Muscle of back (tissue), 11 donors: ENCODE results near the gene GH2. TPM values are rescaled to one million over a fixed set of nuclear protein-coding genes. Genes with fewer than 3 reads are reported as not detected.

Experiments used
- DNase-seq, 3 donors: peaks; one replicate each; pipeline versions ENCODE4 v3.0.0 to v3.0.0-alpha.2; 2013
- polyA plus RNA-seq, 10 donors: library from polyadenylated mRNA; unstranded; fragments of 120-200 nt; gene quantifications; one replicate each; pipeline ENCODE4 v1.2.1, GENCODE V29; 2013; ENCODE audit not compliant: insufficient read length in 10 of 10

Gene GH2
- polyA plus RNA-seq, 10 donors, result 0.16 to 0.98 (median 0.76) TPM; not detected in 7

DNA sequence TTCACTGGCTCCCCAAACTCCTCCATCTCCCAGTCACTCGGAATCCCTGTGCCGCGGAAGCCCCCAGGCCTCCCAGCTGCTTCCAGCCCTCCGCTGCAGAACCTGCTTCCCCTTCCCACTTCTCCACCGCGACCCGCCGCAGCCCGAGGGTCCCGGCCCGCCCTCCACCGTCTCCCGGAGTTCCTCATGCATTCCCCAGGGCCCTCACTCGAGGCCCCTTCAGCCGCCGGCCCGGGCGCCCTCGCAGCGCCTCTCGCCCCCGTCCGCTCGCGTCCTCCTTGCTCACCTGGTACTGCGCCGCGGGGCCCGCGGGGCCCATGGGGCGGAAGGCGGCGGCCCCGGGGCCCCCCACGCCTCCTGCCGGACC lies 39.6 kb downstream of the GH2 start:
- DNase-seq, result peak in 1 of 3 donors; percentile 75

DNA sequence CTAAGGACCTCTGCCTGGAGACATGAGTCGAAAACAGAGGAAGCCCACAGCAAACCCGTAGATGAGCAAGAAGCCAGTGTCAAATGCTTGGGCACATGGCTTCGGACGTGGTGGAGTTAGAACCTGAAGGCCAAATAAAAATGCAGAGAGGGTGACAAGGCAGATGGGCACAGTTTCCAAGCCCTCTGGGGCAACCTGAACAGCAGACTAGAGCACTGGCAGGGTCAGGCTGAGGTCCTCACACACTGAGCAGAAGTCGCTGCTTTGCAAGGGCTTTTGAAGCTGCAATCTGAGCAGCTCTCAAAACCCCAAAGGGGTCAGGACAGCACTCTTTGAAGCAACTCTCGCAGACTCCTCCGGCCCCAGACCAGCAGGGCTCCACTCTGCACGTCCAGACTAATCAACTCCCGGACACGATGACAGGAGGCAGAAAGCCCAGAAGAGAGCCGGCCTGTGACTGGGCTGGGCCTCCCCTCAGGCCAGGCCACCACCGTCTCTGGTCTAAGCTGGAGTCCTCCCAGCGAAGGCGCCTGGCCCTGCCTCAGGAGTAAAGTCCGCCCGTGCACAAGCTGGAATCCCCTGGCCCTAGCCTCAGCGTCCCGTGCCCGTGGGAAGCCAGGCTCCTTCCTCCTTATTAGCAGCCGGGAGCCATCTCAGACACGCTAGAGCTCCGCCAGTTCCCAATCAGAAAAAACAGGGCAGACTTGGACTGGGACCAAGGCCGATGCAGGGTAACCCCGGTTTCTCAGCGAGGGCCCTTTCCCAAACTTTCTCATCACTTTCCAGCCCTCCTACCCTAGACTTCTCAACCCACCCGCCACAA lies 40.2 kb downstream of the GH2 start:
- peak in 2 of 3 donors; percentile 48 to 76 for DNase-seq

DNA sequence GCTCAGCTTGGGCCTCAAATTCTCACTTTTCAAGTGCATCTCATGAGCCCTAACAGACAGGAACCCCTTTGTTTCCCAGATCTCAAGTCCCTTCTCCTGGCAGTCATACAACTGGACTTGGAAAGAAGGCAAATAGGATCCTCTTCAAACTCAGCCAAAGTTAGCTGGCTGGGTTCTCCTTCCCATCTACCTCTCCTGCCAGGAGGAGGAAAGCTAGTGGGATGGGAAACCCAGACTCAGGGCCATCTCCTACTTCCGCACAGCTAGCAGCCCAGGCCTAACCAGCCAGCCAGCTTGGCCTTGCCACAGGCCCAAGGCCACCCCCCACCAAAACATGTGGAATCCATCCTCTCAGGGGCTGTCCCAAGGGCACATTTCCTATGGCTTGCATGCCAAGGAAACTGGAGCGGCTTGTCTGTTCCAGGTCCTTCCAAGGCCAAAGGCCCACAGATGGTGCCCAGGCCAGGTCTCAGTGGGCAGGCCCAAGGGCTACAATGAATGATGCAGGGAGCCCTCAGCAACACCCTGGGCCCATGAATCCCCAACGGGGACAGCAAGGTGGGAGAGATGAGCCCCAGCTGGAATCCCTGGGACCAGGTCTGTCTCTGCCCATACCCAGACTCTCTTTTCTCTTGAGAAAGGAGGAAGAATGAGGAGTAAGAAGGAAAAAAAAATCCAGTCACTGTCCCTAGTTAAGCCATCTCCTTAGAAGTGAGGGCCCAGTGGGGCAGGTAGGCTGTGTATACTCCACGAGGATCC lies 41.0 kb downstream of the GH2 start:
- peak in 2 of 3 donors; percentile 58 to 72 for DNase-seq

DNA sequence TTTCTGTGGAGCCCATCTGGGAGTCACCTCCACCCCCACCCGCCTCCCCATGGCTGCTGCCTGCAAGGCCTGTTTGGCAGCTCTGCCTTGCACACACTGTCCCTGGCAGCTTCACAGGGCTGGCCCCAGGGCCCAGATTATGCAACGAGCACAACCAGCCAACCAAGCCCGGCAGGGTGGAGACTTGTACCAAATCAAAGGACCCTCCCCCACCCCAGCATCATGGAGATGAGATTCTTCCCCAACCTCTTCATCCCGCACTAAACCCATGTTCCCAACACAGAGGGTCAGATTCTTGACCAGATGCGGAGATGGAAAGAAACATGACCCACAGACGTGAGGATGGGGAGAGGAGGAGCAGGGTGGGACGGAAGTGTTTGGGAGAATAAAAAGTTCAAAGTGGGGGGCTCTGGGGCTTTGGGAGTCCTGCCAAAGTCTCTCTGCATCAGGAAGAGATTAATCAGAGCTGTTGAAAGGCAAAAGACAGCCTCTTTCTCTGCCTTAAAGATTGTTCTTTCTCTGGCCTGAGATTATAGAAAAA lies 43.0 kb downstream of the GH2 start:
- peak; percentile 61 to 90 (median 73) for DNase-seq

DNA sequence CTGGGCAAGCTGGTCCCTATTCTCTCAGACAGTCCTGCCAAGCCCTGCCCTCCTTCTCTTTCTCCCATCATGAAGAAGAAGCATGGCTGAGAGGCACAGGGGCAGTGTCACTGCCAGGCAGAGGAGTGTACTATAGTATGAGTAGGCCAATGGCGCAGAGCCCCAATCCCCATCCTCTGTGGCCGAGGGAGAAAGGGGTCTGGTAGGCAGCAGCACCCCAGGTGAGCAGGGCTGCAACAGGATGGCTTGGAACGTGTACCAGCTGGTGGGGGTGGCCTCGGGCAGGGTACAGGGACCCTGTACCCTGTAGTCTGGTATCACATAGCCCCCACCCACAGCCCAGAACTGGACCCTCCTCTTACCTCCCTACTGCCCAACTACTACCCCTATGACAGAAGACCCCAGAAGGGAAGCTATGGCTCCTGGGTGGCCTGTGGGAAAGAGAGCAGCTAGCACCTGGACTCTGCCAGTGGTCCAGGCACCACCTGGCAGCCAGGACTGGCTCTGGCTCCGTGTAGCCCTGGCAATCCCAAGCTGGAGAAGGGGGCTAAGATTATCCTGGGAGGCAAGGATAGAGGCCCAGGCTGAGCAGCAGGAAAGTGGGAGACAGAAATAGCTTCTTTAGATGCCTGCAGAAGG lies 43.7 kb downstream of the GH2 start:
- no peak for DNase-seq

DNA sequence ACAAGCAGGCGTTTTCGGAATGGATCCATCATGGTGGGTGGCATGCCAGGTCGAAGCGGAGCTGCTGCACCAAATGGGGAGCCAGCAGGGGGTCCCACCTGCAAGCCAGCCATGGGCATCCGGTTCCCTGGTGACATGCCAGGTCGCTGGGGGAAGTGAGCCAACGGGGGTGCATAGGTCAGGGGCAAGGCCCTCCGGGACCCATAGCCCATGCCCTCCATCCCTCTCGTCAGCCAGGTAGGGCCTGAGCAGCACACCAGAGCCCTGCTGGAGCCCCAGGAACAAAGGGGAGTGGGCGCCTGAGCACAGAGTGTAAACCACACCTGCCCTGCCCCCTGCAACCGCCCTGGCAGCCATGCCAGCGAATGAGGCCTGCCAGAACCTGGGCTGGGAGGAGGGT lies 44.3 kb downstream of the GH2 start:
- DNase-seq, result no peak

DNA sequence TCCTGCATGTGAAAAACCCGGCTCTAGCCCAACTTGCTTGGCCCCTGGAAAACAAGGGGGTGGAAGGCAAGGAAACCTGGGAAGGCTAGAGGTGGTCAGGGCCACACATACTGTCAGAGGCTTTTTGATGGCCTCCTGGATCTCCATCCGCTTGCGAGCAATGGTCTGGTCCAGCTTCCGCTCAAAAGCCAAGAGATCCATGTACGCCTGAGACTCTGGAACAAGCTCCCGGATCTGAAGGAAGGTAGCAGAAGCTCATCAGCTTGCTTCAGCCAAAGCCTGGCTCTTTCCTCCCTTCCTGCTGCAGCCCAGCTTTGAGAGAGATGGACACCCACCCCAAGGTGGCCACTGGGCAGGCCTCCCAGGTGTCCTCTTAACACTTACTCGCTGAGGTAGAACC lies 44.9 kb downstream of the GH2 start:
- no peak for DNase-seq

DNA sequence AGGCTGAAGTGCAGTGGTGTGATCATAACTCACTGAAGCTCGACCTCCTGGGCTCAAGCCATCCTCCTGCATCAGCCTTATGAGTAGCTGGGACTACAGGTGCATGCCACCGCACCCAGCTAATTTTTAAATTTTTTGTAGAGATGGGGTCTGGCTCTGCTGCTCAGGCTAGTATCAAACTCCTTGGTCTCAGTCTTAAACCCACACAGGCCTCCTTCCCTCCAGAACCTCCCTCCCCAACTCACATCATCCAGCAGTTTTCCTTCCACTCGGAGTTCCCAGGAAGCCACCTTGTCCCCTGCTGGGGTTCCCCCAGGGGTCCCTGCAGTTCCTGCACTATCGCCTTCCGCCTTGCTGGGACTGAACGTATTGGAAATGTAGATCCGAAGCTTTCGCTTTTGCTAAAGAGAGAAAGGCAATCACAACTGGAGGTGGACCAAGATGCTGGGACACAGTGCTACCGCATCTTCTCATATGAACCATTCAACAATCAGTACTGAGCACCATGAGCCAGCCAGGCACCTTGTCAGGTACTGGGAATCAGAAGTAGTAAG lies 46.5 kb downstream of the GH2 start:
- no peak for DNase-seq

DNA sequence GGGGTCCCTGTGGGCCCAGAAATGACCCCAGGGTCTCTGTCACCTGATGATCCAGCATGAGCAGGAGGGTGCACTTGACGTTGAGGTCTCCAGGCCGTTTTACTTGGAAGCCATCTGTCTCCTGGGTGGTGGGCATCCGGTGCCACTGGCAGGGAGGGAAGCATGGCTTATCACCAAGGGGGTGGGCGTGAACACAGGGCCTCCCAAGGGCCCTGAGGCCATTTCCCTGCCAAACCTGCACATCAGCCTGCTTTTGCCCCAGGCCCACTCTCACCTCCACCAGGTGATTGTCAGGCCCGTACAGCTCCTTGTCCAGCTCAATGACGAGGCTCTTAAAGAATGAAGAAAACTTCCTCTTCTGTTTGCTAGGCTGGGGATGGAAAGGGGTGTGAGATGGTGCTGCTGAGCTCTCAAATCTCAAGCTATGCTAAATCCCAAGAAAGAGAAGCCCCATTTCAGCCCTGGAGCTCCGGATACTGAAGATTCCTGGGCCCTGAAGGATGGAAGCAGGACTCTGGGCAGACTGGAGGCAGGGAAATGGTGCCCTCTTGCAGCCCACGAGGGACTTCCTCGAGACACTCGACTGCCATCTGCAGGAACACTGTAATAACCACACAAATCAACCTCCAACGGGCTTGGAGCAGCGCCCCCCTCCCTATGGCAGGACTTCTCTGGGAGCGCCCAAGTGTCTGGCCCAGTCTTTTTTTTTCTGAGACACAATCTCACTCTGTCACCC lies 47.1 kb downstream of the GH2 start:
- DNase-seq, result peak in 1 of 3 donors; percentile 42

DNA sequence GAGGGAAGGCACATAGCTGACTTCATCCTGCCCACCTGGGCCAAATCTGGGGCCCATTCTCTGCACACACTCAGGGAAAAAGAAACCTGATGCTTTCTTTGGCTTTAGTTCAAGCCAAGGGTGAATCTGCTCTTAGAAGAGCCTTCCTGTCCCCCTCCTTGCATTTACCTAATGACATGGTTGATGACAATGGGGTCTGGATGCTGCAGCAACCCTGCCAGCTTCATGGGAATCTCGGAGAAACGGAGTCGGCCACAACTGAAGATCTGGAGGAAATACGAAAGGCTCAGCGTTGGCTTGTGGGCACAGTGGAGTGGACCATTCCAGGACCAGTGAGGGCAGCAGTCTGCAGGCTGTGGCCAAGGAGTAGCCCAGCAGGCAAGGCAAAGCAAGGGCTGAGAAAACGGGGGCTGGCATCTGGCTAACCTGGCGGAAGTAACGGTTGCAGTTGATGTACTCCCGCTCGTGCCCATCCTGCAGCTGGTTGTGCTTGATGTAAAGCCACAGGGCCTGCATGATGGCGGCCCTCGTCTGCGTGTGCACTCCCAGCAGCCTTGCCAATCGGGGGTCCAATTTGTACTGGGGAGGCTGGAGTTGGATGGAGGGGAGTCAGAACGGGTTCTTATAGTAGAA lies 47.9 kb downstream of the GH2 start:
- DNase-seq, result no peak

DNA sequence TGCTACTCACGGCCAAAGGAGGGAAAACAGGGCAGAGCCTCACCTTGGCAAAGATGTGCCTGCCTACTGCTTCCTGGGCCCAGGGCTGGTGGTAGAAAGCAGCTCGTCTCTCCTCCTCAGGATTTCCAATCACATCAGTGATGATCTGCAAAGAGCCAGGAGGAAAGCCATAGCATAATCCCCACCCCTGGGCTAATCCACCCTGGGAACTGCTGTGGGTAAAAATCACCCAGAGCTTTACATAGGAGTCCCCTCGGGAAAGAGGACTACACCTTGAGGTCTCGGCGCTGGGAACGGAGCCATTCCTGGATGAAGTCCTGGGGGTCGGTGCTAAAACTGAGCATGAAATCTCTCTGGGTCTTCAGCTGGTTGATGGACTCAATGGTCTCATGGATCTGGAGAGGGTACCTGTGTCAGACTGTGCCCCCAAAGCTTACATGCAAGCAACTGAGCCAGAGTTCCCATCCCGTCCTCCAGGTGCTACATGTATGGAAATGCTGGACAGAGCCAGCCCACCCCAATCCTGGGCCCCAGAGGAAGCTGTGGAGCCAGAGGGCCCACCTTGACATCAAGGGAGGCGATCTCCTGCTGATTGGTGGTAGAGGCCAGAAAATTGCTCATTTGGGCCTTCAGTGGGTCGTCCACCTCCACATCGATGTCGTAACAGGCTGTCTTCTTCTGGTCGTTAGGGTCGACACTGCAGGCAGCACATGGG lies 48.6 kb downstream of the GH2 start:
- no peak for DNase-seq

DNA sequence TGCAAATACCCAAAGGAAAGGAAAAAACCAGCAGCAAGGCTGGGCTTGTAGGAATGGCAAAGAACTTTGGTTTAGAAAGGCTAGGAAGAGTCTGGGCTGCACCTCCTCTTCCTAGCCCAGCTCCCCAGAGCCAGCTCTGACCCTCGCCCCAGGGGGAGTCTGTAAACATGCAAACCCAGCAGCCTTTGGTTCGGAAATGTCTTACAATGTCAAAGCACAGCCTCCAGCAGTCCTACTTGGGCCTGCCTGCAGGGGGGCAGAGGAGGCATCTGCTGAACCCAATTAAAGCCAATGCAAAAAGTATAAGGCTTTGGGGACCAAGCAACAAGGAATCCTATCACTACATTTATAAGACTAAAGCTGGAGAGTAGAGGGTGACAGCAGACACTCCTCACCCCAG lies 49.3 kb downstream of the GH2 start:
- no peak for DNase-seq

DNA sequence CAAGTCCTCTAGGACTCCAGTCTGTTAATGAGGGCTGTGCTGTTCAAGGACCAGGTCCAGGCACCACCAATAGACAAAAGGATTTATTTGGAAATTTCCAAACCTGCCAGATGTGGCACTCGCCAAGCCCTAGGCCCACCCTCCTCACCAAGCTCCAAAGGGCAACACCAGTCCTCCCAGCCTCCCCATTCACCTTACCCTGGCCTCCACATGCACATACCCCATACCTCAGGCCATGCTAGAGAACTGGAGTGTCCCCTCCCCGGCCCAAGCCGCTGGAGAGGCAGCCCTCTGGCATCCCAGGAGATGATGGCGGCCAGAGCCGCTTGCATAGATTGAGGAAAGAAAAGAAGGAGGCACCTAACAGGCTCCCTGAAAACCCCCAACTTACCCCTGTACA lies 49.7 kb downstream of the GH2 start:
- DNase-seq, result no peak

DNA sequence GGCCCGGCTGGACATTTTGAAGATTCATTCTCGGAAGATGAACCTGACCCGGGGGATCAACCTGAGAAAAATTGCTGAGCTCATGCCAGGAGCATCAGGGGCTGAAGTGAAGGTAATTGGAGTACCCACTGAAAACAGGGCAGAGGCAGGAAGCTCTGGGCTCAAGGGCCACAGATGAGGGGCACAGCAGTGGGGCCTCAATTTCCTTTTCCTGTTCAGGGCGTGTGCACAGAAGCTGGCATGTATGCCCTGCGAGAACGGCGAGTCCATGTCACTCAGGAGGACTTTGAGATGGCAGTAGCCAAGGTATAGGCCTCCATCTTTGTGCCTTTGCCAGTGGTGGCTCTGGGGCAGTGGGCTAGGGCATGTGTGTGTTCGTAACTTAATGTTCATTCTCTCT lies 50.2 kb downstream of the GH2 start:
- DNase-seq, result no peak

DNA sequence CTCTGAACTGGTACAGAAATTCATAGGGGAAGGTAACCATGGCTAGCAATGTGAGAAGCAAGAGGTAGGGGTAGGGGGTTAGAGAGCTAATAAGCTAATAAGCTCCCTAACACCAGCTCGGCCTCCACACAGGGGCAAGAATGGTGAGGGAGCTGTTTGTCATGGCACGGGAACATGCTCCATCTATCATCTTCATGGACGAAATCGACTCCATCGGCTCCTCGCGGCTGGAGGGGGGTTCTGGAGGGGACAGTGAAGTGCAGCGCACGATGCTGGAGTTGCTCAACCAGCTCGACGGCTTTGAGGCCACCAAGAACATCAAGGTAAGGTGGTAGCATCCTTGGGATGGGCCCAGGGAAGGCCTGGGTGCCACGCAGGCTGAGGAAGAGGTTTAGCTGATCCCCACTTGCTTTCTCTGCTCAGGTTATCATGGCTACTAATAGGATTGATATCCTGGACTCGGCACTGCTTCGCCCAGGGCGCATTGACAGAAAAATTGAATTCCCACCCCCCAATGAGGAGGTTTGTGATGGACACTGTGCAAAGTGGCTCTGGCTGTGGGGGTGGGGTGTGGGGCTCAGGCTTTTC lies 50.7 kb downstream of the GH2 start:
- no peak for DNase-seq

DNA sequence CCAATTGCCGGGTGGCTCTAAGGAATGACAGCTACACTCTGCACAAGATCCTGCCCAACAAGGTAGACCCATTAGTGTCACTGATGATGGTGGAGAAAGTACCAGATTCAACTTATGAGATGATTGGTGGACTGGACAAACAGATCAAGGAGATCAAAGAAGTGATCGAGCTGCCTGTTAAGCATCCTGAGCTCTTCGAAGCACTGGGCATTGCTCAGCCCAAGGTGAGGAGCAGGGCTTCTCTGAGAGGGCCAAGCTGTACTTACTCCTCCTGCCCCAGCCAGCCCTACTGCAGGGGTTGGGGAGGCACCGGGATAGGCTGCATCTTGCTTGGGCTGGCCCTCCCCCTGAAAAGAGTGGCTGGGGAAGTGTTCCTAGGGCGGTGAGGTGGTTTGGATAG lies 51.5 kb downstream of the GH2 start:
- no peak for DNase-seq
